ENCODE results near the gene PRELP.
"Not testable (repeated sequence)": the region's sequence is repeated elsewhere in the genome, so short reads cannot be mapped to it uniquely, and the experiment has no call there.

The PRELP gene

DNA sequence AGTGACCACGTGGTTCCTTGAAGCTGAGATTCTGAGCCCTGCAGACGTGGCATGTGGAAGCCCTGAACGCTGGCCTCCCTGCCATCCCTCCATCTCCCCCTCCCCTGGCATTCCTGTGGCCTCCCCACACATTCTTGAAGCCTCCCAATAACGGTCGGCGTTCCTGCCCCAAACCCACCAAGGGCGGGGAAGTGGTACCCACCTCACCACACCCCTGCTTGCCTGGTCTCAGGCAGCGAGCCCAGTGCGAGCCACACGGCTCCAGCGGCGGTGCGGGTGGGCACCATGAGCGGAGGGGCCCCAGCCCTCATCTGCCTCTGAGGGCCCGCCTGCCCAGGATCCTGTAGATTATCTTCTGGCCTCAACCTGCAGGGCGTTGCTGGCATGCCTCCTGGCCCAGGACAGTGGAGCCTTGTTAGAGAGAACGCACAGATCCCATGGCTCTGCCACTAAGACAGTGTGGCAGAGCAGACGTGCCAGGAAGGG lies 20.6 kb upstream of the PRELP start:
- DNase-seq: no peak

DNA sequence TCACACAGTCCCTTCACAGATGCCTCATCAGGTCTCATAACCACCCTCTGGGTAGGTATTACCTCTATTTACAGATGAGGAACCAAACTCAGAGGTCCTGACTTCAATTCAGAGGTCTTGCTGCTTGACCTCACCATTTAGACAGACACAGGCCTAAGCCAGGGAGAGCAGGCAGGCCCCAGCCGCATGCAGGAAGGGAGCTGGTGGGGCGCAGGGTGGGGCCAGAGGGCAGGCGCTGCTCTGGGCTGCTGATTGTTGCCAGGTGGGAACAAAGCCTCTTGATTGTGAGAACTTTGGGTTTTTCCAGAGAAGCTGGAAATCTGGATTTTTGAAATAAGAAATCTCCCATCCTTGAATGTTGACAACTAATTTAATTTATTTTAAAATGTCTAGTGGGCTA lies 19.9 kb upstream of the PRELP start:
- DNase-seq: no peak

DNA sequence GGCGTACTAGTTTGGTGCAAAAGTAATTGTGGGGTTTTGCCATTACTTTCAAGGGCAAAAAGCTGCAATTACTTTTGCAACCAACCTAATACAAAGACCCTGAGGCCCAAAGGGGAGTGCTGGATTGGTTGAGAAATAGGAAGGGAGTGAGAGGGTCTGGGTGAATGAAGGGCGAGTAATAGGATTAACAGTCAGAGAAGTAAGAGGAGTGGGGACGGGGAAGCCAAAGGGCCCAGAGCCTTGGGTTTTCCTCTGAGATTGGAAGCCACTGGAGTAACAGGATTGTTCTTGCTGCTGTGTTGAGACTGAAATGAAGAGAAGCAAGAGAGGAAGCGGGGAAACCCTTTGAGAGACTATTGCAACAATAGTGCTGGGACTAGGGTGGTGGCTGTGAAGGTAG lies 19.0 kb upstream of the PRELP start:
- DNase-seq: no peak

DNA sequence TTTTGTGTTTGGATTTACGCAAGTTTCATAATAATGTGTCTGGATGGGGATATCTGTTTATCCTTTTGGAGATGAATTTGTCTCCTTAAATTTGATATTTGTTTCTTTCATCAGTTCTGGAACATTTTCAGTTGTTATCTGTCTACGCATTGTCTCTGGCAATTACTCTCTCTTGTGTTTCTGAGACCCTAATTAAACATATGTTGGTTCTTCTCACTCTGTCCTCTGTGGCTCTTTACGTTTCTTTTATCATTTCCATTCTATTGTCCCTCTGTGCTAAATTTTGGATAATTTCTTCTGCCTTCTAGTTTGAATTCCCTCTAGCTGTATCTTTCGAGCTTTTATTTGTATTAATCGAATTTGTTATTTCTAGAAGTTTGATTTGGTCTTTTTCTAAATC lies 17.5 kb upstream of the PRELP start:
- DNase-seq: no peak

DNA sequence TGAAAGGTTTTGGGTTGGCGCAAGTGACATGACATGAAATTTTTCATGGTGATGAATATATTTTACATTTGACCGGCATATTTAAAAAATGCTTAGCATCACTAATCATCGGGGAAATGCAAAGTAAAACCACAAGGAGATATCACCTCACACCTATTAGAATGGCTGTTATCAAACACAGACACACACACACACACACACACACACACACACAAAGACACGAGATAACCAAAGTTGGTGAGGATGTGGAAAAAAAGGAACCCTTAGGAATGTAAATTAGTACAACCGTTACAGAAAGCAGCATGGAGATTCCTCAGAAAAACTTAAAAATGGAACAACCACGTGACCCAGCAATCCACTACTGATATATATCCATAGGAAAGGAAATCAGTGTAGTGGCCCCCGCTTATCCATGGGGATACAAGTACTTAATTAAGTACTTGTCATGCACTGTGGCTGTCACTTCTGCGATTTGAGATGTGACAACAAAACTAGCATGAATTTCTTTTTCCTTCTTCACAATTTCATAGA lies 15.9 kb upstream of the PRELP start:
- no peak for DNase-seq

DNA sequence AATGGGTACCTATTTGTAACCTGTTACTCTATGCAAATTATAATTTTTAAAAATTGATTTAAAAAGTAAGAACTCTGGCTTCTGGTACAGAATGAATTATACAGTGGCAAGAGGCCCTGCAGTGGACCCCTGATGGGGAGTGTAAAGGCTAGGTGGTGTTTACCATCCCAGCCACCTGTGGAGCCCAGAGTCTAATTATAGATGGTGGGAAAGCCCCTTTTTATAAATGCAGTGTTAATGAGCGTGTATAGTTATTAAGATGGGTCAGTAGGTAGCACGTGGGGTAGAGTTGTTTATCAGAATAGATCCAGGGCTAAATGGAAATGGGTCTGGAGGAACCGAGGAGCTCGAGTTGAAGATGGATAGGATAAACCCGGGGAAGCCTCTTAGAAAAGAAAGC lies 13.9 kb upstream of the PRELP start:
- DNase-seq: no peak

DNA sequence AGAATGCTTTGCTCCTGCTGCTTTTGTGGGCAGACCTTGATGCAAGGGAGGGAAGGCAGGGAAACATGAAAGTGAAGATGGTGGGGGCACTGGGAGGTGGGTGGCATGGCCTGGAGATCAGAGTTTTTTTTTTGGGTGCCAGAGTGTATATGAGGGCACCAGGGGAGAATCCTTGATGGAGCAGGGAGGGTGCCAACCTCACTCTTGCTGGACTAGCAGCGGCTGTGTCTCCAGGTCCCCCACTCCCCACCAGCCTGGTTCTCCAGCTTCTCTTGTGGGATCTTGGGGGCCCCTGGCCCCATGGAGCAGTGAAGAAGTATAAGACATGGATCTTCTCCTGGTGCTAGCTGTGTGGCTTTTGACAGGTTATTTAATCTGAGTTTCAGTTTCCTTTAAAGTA lies 13.5 kb upstream of the PRELP start:
- no peak for DNase-seq

DNA sequence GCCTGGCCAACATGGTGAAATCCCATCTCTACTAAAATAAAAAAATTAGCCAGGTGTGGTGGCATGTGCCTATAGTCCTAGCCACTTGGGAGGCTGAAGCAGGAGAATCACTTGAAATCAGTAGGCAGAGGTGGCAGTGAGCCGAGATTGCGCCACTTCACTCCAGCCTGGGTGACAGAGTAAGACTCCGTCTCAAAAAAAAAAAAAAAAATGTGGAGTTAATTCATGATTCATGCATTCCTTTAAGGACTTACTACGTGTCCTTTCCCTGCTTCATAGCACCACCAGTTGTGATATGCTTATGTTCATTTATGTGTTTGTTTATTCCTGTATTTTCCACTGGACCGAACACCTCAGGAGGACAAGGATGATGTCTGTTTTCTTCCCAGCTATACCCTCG lies 12.7 kb upstream of the PRELP start:
- no peak for DNase-seq

DNA sequence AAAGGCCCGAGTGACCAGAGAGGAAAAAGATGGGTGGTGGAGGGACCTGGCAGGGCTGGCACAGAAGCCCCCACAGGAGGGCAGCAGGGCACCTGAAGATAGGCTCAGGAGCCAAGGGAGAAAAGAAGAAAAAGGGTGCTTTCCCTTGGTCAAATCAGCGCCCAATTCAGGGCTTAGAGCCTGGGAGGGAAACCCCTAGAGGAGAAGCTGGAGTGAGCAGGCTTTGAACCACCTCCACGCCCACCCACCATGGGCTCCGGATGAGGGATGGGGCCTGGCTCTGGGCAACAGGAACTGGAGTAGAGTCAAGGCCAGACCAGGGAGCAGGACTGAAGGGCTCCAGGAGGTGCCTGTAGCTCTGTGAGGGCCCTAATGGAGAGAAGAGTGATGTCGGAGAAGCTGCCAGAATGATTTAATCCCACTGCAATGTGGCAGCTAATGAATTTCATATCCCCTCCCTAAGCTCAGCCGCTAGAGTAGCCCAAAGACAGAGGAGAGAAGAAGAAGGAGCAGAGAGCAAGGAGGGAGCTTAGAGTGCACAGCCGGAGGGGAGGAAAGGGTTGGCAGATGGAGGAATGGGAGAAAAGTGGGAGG lies 12.0 kb upstream of the PRELP start:
- no peak for DNase-seq

DNA sequence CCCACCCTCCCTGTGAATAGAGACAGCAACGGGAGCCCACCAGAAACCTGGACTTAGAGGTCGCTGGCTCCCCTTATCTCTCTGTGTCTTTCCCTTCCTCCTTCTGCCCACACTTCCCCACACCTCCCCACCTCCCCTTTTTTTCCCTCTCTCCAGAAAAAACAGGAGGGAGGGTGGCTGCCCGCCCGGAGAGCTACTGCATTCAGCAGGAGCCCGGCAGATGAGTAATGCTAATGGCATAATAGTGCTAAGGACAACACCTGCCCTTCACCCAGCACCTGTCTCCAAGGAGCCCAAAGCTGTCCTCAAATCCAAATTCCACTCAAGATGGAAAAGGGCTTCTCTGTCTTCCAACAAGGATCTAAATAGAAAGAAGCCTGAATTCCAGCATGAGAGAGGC lies 11.4 kb upstream of the PRELP start:
- DNase-seq: no peak

DNA sequence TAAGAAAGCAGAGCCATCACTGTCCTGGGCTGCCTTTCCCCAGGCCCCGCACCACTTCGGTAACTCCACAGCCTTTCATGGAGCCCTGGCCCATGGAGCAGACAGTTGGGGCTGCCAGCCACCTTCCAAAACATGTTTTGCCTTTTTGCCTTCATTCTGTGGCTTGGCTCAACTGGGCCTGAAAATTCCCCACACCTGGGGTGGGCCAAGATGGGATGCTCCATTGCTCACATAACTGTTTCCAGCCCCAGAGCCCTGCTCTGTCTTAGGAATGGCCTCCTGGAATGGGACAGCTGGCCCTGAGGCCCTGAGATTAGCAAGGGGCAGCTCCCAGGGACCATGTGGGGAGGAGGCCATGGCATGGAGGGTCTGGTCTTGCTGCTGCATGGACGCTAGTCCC lies 10.9 kb upstream of the PRELP start:
- DNase-seq: no peak

DNA sequence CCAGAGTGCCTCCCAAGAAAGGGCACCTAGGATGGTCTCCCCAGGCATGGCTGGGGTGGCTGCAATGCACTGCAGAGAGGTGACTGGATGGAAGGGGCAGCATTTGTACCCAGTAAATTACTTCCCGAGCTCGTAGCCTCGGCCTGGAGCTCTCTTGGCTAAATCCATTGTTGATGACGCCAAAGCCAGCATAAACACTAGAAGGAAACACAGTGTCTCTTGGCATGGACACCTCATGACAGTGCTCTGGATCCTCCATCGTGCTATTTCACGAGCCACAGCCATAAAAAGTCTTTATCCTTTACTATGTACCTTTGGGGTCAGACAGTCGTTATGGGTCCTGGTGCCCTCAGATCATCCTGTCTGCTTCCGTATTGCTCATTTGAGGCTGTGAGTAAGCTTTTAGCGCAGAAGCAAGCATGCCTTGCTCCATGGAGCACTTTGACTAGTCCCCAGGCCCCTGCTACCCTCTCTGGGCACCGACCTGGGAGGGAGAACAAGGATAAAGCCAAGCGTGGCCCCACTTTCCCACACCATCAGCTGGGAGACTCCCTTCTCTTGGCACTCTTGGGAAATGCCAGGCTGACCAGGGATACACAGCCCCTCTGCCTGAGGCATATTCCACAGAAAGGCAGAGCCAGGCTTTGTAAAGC lies 10.3 kb upstream of the PRELP start:
- no peak for DNase-seq

DNA sequence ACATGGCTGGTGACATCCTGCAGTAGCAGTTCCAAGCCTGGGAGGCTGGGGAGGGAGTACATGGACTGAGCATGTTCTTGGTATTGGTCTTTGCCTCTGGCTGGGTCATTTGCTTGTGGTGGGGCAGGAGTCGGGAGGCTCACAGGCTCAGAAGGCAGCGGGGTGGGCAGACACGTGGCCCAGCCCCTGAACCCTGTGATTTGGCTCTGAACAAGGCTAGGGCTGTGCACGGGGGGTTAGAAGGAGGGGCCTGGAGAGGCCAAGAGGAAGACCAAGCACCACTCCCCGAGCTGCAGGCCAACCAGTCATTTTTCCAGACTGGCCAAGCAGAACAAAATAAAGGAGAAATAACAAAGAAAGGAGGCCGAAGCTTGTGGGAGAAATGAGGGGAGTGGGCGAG lies 9.7 kb upstream of the PRELP start:
- DNase-seq: no peak

DNA sequence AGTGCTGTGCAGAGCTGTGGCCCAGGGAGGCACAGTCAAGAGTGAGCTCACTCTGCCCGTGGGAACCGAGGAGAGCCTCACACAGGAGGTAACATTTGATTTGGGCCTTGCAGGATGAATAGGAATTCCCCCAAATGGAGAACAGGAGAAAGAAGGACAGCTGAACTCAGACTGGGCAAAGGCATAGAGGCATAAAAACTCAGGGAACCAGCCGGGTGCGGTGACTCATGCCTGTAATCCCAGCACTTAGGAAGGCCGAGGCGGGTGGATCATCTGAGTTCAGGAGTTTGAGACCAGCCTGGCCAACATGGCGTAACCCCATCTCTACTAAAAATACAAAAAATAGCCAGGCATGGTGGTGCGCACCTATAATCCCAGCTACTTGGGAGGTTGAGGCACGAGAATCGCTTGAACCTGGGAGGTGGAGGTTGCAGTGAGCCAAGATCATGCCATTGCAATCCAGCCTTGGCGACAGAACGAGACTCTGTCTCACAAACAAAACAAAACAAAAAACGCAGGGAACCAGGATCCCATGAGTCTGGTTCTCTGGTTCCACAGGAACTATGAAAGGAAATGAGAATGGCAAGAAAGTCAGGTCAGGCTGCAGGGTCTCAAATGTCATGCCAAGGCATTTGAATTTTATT lies 8.6 kb upstream of the PRELP start:
- not testable (repeated sequence) for DNase-seq

DNA sequence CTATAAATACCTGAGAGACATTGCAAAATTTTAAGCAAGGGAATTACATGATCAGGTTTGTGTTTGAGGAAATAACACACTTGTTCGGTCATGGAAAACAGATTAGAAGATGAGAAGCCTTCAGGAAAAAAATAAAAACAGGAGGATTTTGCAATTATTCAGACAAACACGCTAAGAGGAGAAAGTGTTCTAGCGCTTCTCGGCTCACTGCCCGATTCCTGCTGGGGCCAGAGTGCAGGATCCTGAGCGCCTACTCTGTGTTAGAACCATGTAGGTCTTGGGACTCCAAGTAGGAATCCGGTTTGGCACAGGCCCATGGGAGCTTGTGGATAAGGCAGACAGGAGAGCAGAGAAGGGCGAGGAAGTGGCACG lies 8.1 kb upstream of the PRELP start:
- no peak for DNase-seq

DNA sequence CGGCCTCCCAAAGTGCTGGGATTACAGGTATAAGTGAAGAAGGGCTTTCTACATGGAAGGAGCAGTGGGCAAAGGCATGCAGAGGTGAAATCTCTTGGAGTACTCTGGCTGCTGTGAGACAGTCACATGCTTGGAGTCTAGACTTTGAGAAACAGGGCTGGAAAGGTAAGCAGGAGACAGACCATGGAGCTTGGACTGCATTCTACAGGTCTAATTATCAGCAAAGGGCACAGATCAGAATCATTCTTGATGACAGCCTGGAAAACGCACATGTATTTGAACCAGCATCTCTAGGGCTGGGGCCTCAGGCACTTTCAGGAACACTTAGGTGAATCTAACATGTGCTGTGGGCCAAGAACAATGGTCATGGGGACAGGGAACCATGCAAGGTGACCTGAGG lies 7.3 kb upstream of the PRELP start:
- no peak for DNase-seq

DNA sequence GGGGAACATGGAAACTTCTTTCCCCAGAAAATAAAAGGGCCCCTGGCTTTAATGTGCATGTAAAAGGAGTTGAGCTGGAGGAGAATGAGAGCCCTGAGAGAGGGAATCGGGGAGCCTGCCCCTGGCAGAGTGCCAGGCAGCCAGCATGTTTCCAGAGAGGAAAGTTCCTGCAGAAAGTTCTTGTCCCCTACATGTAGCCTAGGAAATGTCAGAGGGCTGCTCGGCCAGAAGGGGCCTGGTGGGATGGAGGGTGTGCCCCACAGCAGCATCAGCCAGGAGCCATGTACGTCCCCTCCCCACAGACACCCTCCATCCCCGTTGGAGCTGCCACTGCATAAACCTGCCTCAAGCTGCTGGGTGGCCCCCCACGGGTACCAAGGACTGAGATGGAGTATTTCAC lies 5.4 kb upstream of the PRELP start:
- DNase-seq: no peak

DNA sequence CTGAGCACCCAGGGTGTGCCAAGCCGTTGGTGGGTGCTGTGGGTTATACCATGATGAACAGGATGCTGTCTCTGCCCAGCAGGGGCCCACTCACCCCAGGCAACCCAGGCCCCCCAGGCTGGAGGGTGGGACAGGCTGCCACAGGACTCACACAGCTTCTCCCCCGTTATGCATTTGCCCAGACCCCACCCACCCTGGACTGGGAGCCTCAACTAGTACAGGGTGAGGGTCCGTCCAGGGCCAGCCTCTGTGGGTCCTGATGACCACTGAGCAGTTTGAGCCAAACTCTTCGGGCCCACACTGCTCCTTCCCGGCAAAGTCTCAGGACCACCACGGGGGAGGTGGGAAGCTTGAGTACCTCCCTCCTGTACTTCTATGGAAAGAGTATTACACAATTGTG lies 3.8 kb upstream of the PRELP start:
- DNase-seq: no peak

DNA sequence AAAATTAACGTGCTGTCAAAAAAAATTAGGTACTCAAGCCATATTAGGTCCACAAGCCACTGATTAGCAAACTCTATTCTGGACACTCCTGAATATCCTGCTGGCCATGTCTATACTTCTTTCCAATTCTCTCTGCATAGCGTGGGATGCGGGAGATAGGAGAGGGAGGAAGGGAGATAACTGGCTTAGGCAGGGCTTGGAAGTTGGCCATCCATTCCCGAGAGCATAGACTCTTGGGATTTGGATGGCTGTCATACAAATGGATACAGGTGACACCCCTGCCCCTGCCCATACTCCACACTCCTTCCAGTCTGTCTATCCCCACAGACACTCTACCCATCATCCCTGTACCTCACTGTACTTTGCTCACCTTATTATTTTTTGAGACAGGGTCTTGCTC lies 2.3 kb upstream of the PRELP start:
- no peak for DNase-seq

DNA sequence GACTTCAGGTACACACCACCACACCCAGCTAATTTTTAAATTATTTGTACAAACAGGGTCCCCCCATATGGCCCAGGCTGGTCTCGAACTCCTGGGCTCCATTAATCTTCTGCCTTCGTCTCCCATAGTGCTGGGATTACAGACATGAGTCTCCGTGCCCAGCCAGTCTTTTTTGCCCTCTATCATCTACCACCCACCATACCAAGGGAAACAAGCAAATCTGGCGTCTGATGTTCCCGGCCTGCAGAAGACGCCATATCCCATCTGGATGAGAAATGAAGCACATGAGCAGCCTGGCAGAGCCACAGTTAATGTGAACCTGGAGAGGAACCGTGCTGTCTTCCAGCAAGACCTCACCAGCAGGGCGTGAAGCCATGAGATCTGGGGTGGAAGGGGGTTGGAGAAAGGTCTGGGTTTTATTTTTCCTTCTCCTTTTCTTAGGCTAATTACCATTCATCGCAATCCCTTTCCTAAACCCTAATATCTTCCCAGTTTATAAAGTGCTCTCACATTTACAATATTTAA lies 1.8 kb upstream of the PRELP start:
- no peak for DNase-seq

DNA sequence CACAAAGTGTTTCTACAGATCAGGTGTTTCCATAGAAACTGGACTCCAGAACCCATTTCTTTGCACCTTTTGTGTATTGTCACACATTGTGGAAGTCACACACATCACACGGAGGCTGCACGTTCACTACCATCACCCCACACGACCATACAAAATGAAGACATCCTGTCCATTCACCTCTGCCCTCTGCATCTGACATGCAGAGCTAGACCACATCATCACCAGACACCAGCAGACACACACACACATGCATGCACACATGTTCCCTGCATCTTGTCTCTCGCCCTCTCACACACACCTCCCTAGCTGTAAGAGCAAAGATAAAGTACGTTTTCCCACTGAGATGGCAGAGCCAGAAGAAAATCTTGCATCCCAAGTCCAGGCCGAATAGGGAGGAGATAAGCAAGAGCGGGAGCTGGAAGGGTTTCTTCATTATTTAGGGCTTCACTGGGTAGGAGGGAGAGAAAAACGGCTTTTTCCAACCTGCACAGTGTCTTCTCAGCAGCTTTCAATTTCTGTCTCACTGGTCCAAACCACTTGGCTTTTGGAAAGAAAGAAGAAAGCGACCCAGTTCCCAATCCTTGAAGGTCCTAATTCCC lies 709 bp downstream of the PRELP start:
- DNase-seq: no peak

DNA sequence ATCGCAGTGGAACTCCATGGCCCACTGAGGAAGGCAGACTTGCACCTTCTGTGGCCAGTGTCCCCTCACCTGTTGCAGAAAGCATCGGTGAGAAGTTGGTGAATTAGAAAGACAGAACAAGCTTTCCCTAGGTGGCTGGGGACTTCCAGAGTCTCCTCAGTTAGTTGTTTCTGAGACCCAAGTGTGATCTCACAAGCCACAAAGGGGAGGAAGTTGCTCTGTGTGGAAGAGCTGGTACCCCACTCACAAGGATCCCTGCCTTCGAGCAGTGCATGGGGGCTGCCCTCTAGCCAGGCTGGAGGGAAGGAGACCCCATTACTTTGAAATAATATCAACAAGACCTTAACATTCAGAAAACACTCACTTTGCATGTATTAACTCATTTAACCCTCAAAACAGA lies 2.1 kb downstream of the PRELP start:
- DNase-seq: no peak

DNA sequence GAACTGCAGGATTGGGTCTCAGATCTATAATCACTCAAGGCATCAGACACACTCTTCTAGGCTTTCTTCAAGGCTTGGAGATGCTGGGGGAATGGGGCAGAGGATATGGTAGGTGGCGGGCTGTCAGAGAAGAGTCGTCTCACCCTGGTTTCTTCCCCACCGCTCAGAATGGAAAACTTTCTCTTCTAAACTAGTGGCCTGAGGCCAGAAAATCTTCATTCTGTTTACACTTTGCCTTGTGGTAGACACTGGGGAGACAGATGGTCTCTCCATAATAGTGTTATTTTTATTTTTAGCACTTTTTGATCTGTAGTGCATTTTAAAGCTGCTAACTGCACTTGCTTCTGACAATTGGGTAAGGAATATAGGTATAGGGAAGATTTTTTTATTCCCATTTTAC lies 2.6 kb downstream of the PRELP start:
- no peak for DNase-seq

DNA sequence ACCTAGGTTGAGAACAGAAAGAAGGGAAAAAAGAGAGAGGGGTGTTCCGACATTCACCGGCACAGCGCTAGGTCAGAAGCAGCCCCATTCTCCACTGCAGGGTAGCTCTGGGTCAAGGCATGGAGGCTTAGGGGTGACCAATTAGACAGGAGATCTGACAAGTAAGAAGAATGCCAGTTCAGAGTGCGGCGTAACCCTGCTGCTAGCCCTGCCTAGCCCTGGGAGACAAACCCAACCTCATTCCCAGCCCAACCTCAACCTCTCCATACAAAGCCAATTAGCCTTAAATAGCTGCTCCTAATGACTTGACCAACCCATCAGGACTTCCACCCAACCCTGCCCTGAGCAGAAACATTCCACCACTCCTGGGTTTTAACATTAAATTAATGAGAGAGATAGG lies 3.4 kb downstream of the PRELP start:
- no peak for DNase-seq

Data from DMS79 (cell line).